Activated T-helper 17 cell treated with anti-CD3 and anti-CD28 coated beads, Interleukin-2, amount 50 U/mL, for 72 hours (primary cell): ENCODE data around the gene IFRD1. TPM values are rescaled to one million over a fixed set of nuclear protein-coding genes. Genes with fewer than 3 reads are reported as not detected.
A peak's percentile ranks its signal among the peaks of the same experiment; 100 is the strongest.
"Not testable (repeated sequence)": the region's sequence is repeated elsewhere in the genome, so short reads cannot be mapped to it uniquely, and the experiment has no call there.

ENCODE experiments used
- ATAC-seq: fragments of 150-1000 bp; cut with Tn5 transposase; replicated peaks from 2 replicates; pipeline ENCODE4 v1.10.0; 2021; ENCODE audit warnings: mild to moderate bottlenecking, moderate library complexity
- H3K27ac Mint-ChIP-seq: one replicate; pipeline ENCODE4 v1.8.0; 2022; ENCODE audit warnings: mixed read lengths
- H3K27me3 Mint-ChIP-seq: one replicate; pipeline ENCODE4 v1.8.0; 2022; ENCODE audit warnings: mixed read lengths
- H3K36me3 Mint-ChIP-seq: one replicate; pipeline ENCODE4 v1.8.0; 2022; ENCODE audit warnings: low read depth, mild to moderate bottlenecking, mixed read lengths
- H3K4me1 Mint-ChIP-seq: one replicate; pipeline ENCODE4 v1.8.0; 2022; ENCODE audit warnings: mixed read lengths
- H3K4me3 Mint-ChIP-seq: one replicate; pipeline ENCODE4 v1.8.0; 2022; ENCODE audit warnings: mild to moderate bottlenecking, mixed read lengths
- H3K9me3 Mint-ChIP-seq: one replicate; pipeline ENCODE4 v1.8.0; 2022; ENCODE audit warnings: mixed read lengths
- total RNA-seq, 2 donors: library from RNA; stranded (reverse); gene quantifications; one replicate each; pipeline ENCODE4 v1.2.3, GENCODE V29; 2022

Gene IFRD1
- total RNA-seq, 2 donors from 2014 or later = 38.6 to 57.2 TPM

- H3K9me3 Mint-ChIP-seq = no peaks in the 10 kb centered on the region
- peaks cover 11% of the 10 kb centered on the region for H3K4me1 Mint-ChIP-seq
- peak overlapping the region; percentile 74 for H3K27ac Mint-ChIP-seq
- peak overlapping the region; percentile 35 for H3K4me3 Mint-ChIP-seq
- H3K36me3 Mint-ChIP-seq = no peaks in the 10 kb centered on the region
- ATAC-seq = peak; percentile 80
- peaks cover 20% of the 10 kb centered on the region for H3K27me3 Mint-ChIP-seq
Observed at GRCh38 chr7:112510001-112510742, 59.9 kb downstream of the IFRD1 start.

DNA sequence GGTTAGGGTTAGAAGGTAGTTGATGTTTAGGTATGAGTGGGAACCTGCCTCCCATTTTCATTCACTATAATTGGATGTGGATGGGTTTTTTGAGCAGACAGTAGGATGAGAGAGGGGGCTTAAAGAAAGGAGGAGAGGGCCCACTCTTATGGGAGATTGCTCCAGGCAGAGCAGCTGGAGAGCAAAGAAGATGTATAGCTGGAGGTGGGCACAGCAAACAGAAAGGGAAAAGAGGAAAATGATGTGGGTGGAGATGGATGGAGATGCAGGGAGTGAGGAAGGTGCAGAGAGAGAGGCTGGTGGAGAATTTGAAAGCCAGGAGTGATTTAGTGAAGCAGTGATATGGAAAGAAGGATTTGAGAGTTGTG, 60.5 kb downstream of the IFRD1 start:
- Mint-ChIP-seq H3K27me3 (peaks cover 25% of the 10 kb centered on the region), H3K4me1 (peaks cover 11% of the 10 kb centered on the region), H3K4me3 (no peak overlapping the region), H3K36me3 (no peaks in the 10 kb centered on the region), H3K27ac (peak overlapping the region; percentile 74), H3K9me3 (no peaks in the 10 kb centered on the region)
- no peak for ATAC-seq

- no peak for ATAC-seq
- Mint-ChIP-seq H3K9me3 (no peaks in the 10 kb centered on the region), H3K36me3 (no peaks in the 10 kb centered on the region), H3K4me3 (no peak overlapping the region), H3K27me3 (peaks cover 22% of the 10 kb centered on the region), H3K27ac (no peak overlapping the region), H3K4me1 (peaks cover 11% of the 10 kb centered on the region)
Observed at GRCh38 chr7:112511451-112512202, 61.4 kb downstream of the IFRD1 start.

- Mint-ChIP-seq H3K9me3 (no peaks in the 10 kb centered on the region), H3K4me1 (peaks cover 11% of the 10 kb centered on the region), H3K27ac (no peak overlapping the region)
Observed at GRCh38 chr7:112512451-112513210, 62.4 kb downstream of the IFRD1 start.

DNA sequence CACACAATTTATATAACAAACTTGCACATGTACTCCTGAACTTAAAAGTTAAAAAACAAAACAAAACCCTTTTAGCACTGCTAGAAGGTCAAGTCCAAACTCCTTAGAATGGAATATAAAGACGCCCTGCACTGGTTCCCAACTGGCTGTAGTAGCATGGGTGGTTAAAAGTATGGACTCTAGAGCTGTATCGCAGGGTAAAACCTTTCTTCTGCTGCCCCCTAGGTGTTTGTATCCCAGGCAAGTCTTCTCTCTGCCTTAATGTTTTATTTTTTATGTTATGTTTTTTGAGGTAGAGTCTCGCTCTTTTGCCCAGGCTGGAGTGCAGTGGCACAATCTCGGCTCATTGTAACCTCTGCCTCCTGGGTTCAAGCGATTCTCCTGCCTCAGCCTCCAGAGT, 65.7 kb downstream of the IFRD1 start:
- Mint-ChIP-seq H3K4me1 (no peaks in the 10 kb centered on the region), H3K27ac (no peak overlapping the region), H3K27me3 (peaks cover 30% of the 10 kb centered on the region), H3K9me3 (no peaks in the 10 kb centered on the region), H3K4me3 (no peak overlapping the region), H3K36me3 (no peaks in the 10 kb centered on the region)
- ATAC-seq = no peak

More at GRCh38 chr7:112512451-112513210, 62.4 kb downstream of the IFRD1 start:
- ATAC-seq = no peak
- no peak overlapping the region for H3K4me3 Mint-ChIP-seq
- no peaks in the 10 kb centered on the region for H3K36me3 Mint-ChIP-seq
- peaks cover 30% of the 10 kb centered on the region for H3K27me3 Mint-ChIP-seq

DNA sequence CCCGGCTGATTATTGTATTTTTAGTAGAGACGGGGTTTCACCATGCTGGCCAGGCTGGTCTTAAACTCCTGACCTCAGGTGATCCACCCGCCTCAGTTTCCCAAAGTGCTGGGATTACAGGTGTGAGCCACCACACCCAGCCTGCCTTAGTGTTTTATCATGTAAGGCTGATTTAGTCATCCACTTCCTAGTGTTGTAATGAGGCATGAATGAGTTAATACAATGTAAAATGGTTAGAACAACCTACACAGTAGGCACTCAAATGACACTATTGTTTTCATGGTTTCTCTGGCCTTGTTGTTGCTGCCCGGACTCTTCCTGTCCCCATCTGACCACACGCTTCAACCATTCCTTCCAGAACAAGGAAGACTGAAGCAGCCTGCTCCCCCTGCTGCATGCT, 66.2 kb downstream of the IFRD1 start:
- ATAC-seq, H3K4me1 Mint-ChIP-seq, H3K9me3 Mint-ChIP-seq, H3K4me3 Mint-ChIP-seq, H3K36me3 Mint-ChIP-seq, H3K27ac Mint-ChIP-seq: not testable (repeated sequence)
- H3K27me3 Mint-ChIP-seq = peaks cover 30% of the 10 kb centered on the region

- Mint-ChIP-seq H3K4me1 (no peaks in the 10 kb centered on the region), H3K27ac (no peak overlapping the region), H3K36me3 (no peaks in the 10 kb centered on the region), H3K27me3 (peaks cover 25% of the 10 kb centered on the region), H3K9me3 (no peaks in the 10 kb centered on the region), H3K4me3 (no peak overlapping the region)
- ATAC-seq = no peak
Observed at GRCh38 chr7:112517487-112517886, 67.2 kb downstream of the IFRD1 start.

GRCh38 chr7:112520787-112521186, 70.5 kb downstream of the IFRD1 start:
- no peak overlapping the region for H3K4me3 Mint-ChIP-seq
- peaks cover 20% of the 10 kb centered on the region for H3K27me3 Mint-ChIP-seq
- no peaks in the 10 kb centered on the region for H3K36me3 Mint-ChIP-seq
- H3K9me3 Mint-ChIP-seq = no peaks in the 10 kb centered on the region
- ATAC-seq = no peak
- no peaks in the 10 kb centered on the region for H3K4me1 Mint-ChIP-seq
- no peak overlapping the region for H3K27ac Mint-ChIP-seq

- no peaks in the 10 kb centered on the region for H3K4me1 Mint-ChIP-seq
- no peaks in the 10 kb centered on the region for H3K36me3 Mint-ChIP-seq
- H3K27ac Mint-ChIP-seq = no peak overlapping the region
- peaks cover 19% of the 10 kb centered on the region for H3K27me3 Mint-ChIP-seq
- ATAC-seq = no peak
- no peaks in the 10 kb centered on the region for H3K9me3 Mint-ChIP-seq
- H3K4me3 Mint-ChIP-seq = no peak overlapping the region
Observed at GRCh38 chr7:112521942-112522341, 71.7 kb downstream of the IFRD1 start.

DNA sequence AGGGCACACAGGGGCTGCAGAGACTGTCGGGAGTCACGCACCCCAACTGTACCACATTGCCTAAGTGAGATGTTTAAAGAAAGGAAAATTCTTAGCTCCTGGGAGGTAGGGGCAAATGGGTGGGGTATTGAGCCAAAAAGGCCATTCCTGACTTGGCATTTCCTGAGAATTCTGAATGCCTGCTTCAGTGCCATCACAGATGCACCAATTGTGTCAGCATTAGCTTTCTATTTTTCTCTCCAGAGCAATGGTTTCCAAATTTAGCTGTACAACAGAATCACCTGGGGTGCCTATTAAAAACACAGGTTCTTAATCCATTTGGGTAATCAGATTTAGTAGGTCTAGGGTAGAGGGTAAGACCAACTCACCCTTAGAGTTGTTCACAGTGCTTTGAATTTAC, 73.6 kb downstream of the IFRD1 start:
- H3K36me3 Mint-ChIP-seq = no peaks in the 10 kb centered on the region
- no peak for ATAC-seq
- H3K27ac Mint-ChIP-seq = no peak overlapping the region
- no peaks in the 10 kb centered on the region for H3K9me3 Mint-ChIP-seq
- H3K27me3 Mint-ChIP-seq = peaks cover 17% of the 10 kb centered on the region
- H3K4me1 Mint-ChIP-seq = no peaks in the 10 kb centered on the region
- H3K4me3 Mint-ChIP-seq = no peak overlapping the region

Other genes starting within 250 kb of the IFRD1 start
- 1 to 10 TPM in 1 of 2 donors, under 1 TPM in 1; 0.50 to 1.5 TPM for gene DOCK4, start 244.1 kb upstream of the IFRD1 start, total RNA-seq
- gene ZNF277, start 243.8 kb upstream of the IFRD1 start, total RNA-seq = 10 to 100 TPM; 11.6 to 19.4 TPM
- 1 to 10 TPM in 1 of 2 donors, under 1 TPM in 1; 0.42 to 1.0 TPM for gene LSMEM1, start 30.5 kb downstream of the IFRD1 start, total RNA-seq